GM19099 (cell line): ENCODE measurements around the gene DPYSL5.

Experiments used
- POLR2A ChIP-seq: IDR thresholded peaks from 3 replicates; pipeline ENCODE4 v1.6.1; 2011; ENCODE audit warnings: low read depth; ENCODE audit not compliant: insufficient read length; ENCODE audit errors: extremely low read depth

Gene DPYSL5

GRCh38 chr2:26900831-26901321 lies 52.9 kb downstream of the DPYSL5 start:
- TF ChIP-seq POLR2A: no peak

GRCh38 chr2:26901326-26902183 lies 53.6 kb downstream of the DPYSL5 start:
- no peak for TF ChIP-seq POLR2A

- TF ChIP-seq POLR2A: no peak
Measured at GRCh38 chr2:26903676-26904075, 55.7 kb downstream of the DPYSL5 start.

GRCh38 chr2:26904839-26905238 lies 56.9 kb downstream of the DPYSL5 start:
- no peak for TF ChIP-seq POLR2A

DNA sequence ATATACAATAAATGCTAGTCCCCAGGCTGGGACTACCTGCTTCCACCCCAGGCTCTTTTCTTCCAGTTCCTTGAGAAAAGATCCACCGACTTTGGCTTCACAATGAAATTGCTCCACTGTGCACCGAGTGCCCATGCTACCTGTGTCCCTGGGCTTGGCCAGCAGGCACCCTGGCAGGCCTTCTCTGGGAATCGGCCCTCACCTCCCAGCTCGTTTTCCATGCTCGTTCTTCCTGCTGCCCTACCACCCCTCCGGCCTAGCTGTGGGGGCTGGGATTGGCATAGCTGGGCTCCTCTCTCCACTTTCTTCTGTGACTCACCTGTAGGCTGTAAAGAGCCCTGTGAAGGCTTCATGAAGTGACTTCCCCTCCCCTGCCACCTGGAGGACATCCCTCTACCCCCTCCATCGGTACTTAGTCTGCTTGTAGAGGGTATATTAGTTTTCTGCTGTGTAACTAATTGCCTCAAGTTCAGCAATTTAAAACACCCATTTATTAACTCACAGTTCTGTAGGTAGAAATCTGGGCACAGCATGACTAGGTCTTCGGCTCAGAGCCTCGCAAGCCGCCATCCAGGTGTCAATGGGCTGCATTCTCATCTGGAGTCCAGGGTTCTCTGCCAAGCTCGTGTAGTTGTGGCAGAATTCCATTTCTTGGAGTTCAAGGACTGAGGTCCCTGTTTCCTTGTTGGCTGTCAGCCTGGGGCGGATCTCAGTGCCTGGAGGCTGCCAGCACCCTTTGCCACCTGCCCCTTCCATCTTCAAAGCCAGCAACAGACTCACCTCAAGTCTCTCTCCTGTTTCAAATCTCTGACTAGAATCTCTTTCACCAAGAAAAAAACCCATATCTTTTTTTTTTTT lies 57.6 kb downstream of the DPYSL5 start:
- no peak for TF ChIP-seq POLR2A

DNA sequence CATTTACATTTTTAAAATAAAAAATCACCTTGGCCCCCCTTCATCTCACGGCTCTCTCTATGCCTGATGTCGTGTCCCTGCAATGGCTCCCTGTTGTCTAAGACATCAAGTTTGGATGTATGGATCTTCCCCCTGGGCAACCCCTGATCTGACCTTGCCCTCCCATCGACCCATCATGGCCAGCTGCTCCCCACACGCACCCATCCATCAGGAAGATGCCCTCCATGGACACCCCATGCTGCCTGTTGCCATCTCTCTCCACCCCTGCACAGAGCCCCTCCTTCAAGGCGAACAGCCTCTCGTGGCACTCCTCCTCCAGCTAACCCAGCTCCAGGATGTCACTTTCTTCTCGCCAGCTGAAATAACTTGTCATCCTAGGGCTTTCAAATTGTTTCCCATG lies 59.5 kb downstream of the DPYSL5 start:
- TF ChIP-seq POLR2A: no peak

GRCh38 chr2:26910176-26910575 lies 62.2 kb downstream of the DPYSL5 start:
- TF ChIP-seq POLR2A: no peak

DNA sequence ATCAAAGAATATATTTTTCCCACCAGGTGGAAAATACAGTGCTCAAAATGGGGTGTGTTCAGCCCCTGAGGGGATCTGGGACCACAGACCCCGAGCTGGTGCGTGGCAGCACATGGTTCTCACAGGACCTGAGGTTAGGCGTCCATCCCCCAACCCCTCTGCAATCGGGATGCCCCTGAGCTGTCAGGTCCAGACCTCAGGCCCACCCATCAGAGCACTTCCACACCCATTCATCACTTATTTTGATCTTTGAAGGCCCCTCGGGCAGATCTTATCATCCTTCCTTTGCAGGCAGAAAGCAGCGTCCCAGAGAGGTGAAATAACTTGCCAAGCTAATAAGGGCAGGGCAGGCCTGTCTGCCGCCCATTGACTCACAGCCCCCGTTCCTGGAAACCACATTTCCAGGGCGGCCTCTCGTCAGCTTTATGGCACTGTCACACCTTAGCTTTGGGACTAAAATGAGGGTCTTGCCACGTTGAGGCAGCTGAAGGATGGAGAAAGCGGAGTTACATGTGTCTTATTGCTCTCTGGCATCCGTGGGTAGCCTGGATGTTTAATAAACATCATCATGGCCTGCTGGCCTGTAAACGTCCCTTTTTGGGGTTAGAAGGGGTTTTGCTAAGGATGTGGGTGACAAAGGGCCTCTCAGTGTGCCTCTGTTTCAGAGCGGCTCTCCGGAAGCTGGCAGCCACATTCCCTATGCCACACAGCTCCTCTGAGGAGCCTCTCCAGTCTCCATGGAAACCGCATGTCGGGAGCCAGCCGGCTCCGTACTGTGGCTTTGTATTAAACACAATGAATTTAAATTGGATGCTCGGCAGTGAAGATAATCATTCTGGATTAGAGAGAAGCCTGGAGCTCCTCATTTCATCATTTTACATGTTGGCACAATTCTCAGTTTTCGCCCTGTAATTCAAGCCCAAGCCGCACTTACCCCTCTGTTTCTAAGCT lies 64.3 kb downstream of the DPYSL5 start:
- TF ChIP-seq POLR2A: no peak

- no peak for TF ChIP-seq POLR2A
Measured at GRCh38 chr2:26913606-26913998, 65.7 kb downstream of the DPYSL5 start.

- TF ChIP-seq POLR2A: no peak
Measured at GRCh38 chr2:26913999-26914658, 66.2 kb downstream of the DPYSL5 start.

- no peak for TF ChIP-seq POLR2A
Measured at GRCh38 chr2:26914659-26915310, 66.9 kb downstream of the DPYSL5 start.

DNA sequence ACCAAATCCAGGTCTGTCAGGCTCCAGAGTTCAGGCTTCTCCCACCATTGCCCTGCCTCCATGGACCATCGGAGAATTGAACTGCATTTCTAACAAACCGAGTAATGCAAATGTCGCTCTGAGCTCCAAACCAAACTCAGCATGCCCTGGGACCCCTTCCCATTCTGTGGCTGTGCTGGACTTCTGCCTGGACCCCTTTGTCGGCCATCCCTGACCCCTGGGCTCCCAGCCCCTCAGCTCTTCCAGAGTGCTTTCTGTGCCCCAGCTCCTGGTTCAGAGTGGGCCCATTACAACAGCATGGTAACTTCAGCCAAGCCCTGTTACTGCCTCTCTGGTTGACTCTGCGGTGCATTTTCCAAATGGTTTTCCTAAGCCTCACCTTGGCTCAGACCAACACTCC lies 67.4 kb downstream of the DPYSL5 start:
- TF ChIP-seq POLR2A: no peak

GRCh38 chr2:26916128-26916692 lies 68.3 kb downstream of the DPYSL5 start:
- TF ChIP-seq POLR2A: no peak
